ENCODE data around the gene SLC9A1.
A peak's percentile ranks its signal among the peaks of the same experiment; 100 is the strongest.
"Not testable (repeated sequence)": the region's sequence is repeated elsewhere in the genome, so short reads cannot be mapped to it uniquely, and the experiment has no call there.

Gene SLC9A1

GRCh38 chr1:27154991-27155781, at the start of gene SLC9A1:
Gene SLC9A1, minus strand, starts transcription at chr1:27155125. Its CDS starts 791 bp downstream, at chr1:27154334.
- DNase-seq (ENCODE audit: low read depth in 2 of 2), result peak; percentile 75 to 80

- DNase-seq (ENCODE audit: low read depth in 2 of 2), result peak in 1 of 2 experiments; percentile 8
These were observed 49.0 kb upstream of the SLC9A1 start for GRCh38 chr1:27203946-27204345.

GRCh38 chr1:27201295-27201694, 46.4 kb upstream of the SLC9A1 start:
- no peak for DNase-seq (ENCODE audit: low read depth in 2 of 2)

- no peak for DNase-seq (ENCODE audit: low read depth in 2 of 2)
These were observed 38.3 kb upstream of the SLC9A1 start for GRCh38 chr1:27193194-27193593.

- DNase-seq (ENCODE audit: low read depth in 2 of 2), result no peak
These were observed 37.2 kb upstream of the SLC9A1 start for GRCh38 chr1:27192039-27192529.

- not testable (repeated sequence) for DNase-seq (ENCODE audit: low read depth in 2 of 2)
These were observed 29.7 kb upstream of the SLC9A1 start for GRCh38 chr1:27184665-27185064.

- DNase-seq (ENCODE audit: low read depth in 2 of 2), result no peak
These were observed 25.1 kb upstream of the SLC9A1 start for GRCh38 chr1:27179979-27180378.

GRCh38 chr1:27179379-27179778, 24.5 kb upstream of the SLC9A1 start:
- no peak for DNase-seq (ENCODE audit: low read depth in 2 of 2)

GRCh38 chr1:27176954-27177353, 22.0 kb upstream of the SLC9A1 start:
- no peak for DNase-seq (ENCODE audit: low read depth in 2 of 2)

GRCh38 chr1:27176323-27176722, 21.4 kb upstream of the SLC9A1 start:
- no peak for DNase-seq (ENCODE audit: low read depth in 2 of 2)

GRCh38 chr1:27172992-27173391, 18.1 kb upstream of the SLC9A1 start:
- DNase-seq (ENCODE audit: low read depth in 2 of 2), result not testable (repeated sequence)

- no peak for DNase-seq (ENCODE audit: low read depth in 2 of 2)
These were observed 12.0 kb upstream of the SLC9A1 start for GRCh38 chr1:27166929-27167328.

- DNase-seq (ENCODE audit: low read depth in 2 of 2), result no peak
These were observed 11.5 kb upstream of the SLC9A1 start for GRCh38 chr1:27166351-27166802.

GRCh38 chr1:27163093-27163492, 8.2 kb upstream of the SLC9A1 start:
- DNase-seq (ENCODE audit: low read depth in 2 of 2), result no peak

- DNase-seq (ENCODE audit: low read depth in 2 of 2), result no peak
These were observed 7.2 kb upstream of the SLC9A1 start for GRCh38 chr1:27162090-27162489.

- DNase-seq (ENCODE audit: low read depth in 2 of 2), result no peak
These were observed 6.7 kb upstream of the SLC9A1 start for GRCh38 chr1:27161594-27161993.

- DNase-seq (ENCODE audit: low read depth in 2 of 2), result no peak
These were observed 2.3 kb upstream of the SLC9A1 start for GRCh38 chr1:27157194-27157593.

- DNase-seq (ENCODE audit: low read depth in 2 of 2), result no peak
These were observed 395 bp downstream of the SLC9A1 start for GRCh38 chr1:27154469-27154990.

GRCh38 chr1:27153927-27154358, 982 bp downstream of the SLC9A1 start:
- DNase-seq (ENCODE audit: low read depth in 2 of 2), result no peak

- no peak for DNase-seq (ENCODE audit: low read depth in 2 of 2)
These were observed 1.4 kb downstream of the SLC9A1 start for GRCh38 chr1:27153549-27153886.

GRCh38 chr1:27152829-27153548, 1.9 kb downstream of the SLC9A1 start:
- no peak for DNase-seq (ENCODE audit: low read depth in 2 of 2)

- no peak for DNase-seq (ENCODE audit: low read depth in 2 of 2)
These were observed 2.7 kb downstream of the SLC9A1 start for GRCh38 chr1:27152004-27152828.

Measured in fibroblast of skin of left biceps (primary cell).